ENCODE data around the gene ARPC2. TPM values are rescaled to one million over a fixed set of nuclear protein-coding genes. Genes with fewer than 3 reads are reported as not detected.

The ARPC2 gene
- total and polyA plus RNA-seq, 2 of the 13 experiments (the other 11 are each of a cell fraction or from before 2014, with no cell fraction given): 168 to 303 TPM

DNA sequence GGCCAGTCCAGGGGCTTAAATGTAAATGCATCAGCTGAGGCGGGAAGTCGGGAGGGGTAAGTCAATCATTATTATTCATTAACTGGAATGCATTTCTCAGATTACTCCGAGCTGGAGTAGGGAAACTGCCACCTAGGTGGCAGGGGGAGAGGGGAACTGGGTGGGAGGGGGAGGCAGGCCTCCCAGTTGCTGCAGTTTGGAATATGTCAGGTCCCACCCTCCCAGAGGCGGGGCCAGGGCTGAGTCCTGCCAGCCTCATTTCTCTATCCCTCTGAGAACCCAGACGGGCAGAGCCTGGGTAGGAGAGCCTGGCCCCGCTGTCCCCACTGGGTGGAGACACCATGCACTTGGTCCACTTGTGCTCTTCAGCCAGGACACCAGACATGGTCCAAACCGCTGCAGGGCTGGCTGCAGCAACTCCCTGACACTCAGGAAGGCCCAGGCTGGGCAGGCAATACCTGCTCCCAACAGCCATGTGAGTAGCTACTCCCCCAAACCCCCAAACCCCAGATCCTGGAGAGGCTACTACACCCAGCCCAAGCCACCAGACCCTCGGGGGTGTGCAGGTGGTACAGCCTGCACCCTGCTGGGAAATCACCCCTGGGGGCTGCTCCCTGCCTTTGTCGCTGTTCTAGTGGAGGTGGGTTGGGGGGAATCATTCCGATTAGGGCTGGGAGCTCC lies 43.9 kb downstream of the ARPC2 start, which contains the start of gene GPBAR1:
Gene GPBAR1 (plus strand): TSS at position 274 of the 681 bp plus-strand sequence. CDS start 1,710 bp downstream, outside the sequence.
- H3K4me3 ChIP-seq (replicated peaks in 1 of 3; ENCODE audit: insufficient read depth in 1 of 3, low read depth in 2 of 3, low read length in 3 of 3): no peak within 1 kb of the TSS
- H3K4me2 ChIP-seq (ENCODE audit: low read depth, low read length): no peak within 1 kb of the TSS
- WGBS (ENCODE audit: low lambda C conversion rate): 54% methylated on average over 6 of the region's 10 CpGs
- H4K20me1 ChIP-seq (ENCODE audit: insufficient read depth, low read length): no peaks in the 10 kb centered on the region
- CTCF ChIA-PET (ENCODE audit: low intra/inter-chr PET ratio, low total read pairs): no interaction called here
- H3K27me3 ChIP-seq (ENCODE audit: control insufficient read depth in 1 of 2, insufficient read depth in 2 of 2, low read length in 2 of 2): no peaks in the 10 kb centered on the region
- H3K4me1 ChIP-seq (ENCODE audit: insufficient read depth, low read length): peaks cover 52% of the 10 kb centered on the region
- H2AFZ ChIP-seq (ENCODE audit: low read length): no peak within 1 kb of the TSS
- H3K36me3 ChIP-seq (replicated peaks in 1 of 2; ENCODE audit: control insufficient read depth in 1 of 2, insufficient read depth in 2 of 2, low read length in 2 of 2): peaks cover 12 to 29% of the 10 kb centered on the region in 2 experiments
- H3K27ac ChIP-seq (ENCODE audit: extremely low read length, insufficient read depth, low read length): no peak within 1 kb of the TSS
- in situ Hi-C loops (cut with HindIII; ENCODE audit: extremely low pct_ligation_motif_present, low pct_unique_long_range_greater_than_20kb): no loop called here
- intact Hi-C loops (cut with micrococcal nuclease; ENCODE audit: unreplicated experiment): no loop called here
- POLR2A ChIA-PET: interaction anchor here (1.6 to 6.6 kb wide), 2 partner anchors 10 to 16 kb away, joined by 5 to 27 read pairs; partner anchors contain the start of genes AAMP and PNKD
- H3K9ac ChIP-seq (ENCODE audit: insufficient read depth, low read depth, low read length): no peak within 1 kb of the TSS
- ATAC-seq: peak; percentile 51
- no peak for FAIRE-seq
- BruUV-seq (replicated peaks): no TSS peak
- no peaks in the 10 kb centered on the region for H3K9me3 ChIP-seq (ENCODE audit: low read length)
- DNase-seq (ENCODE audit: low spot score): peak; percentile 41
- H3K79me2 ChIP-seq (ENCODE audit: insufficient read depth, low read length): no peaks in the 10 kb centered on the region
- TF ChIP-seq KMT2A (CRISPR knock-in tag; IDR thresholded peaks at IDR 0.05): 0 out of 2 replicates have a peak, but pooled peaks have one; percentile 30
- TF ChIP-seq TMF1 (CRISPR knock-in tag; IDR thresholded peaks at IDR 0.05; ENCODE audit: low read depth): no peak
- TF ChIP-seq IKZF4 (CRISPR knock-in tag; IDR thresholded peaks at IDR 0.05; ENCODE audit: borderline replicate concordance, low read depth, not compliant biosample characterization): peak; percentile 39
- TF ChIP-seq, protein P1, sequence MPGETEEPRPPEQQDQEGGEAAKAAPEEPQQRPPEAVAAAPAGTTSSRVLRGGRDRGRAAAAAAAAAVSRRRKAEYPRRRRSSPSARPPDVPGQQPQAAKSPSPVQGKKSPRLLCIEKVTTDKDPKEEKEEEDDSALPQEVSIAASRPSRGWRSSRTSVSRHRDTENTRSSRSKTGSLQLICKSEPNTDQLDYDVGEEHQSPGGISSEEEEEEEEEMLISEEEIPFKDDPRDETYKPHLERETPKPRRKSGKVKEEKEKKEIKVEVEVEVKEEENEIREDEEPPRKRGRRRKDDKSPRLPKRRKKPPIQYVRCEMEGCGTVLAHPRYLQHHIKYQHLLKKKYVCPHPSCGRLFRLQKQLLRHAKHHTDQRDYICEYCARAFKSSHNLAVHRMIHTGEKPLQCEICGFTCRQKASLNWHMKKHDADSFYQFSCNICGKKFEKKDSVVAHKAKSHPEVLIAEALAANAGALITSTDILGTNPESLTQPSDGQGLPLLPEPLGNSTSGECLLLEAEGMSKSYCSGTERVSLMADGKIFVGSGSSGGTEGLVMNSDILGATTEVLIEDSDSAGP (CRISPR knock-in tag; IDR thresholded peaks at IDR 0.05; ENCODE audit: borderline replicate concordance): 0 out of 2 replicates have a peak, but pooled peaks have one; percentile 29
- 0 out of 2 replicates have a peak, but pooled peaks have one; percentile 20 for TF ChIP-seq TARDBP (CRISPR knock-in tag; IDR thresholded peaks at IDR 0.05)
- peak; percentile 27; the same call in 1 of the 2 replicates for TF ChIP-seq RAD21 (CRISPR knock-in tag; IDR thresholded peaks at IDR 0.05)
- TF ChIP-seq ZNF724P (CRISPR knock-in tag; IDR thresholded peaks at IDR 0.05; ENCODE audit: borderline replicate concordance): no peak
- TF ChIP-seq ZNF564 (CRISPR knock-in tag; IDR thresholded peaks at IDR 0.05): no peak
- TF ChIP-seq TEAD3 (CRISPR knock-in tag; optimal IDR thresholded peaks at IDR 0.05; ENCODE audit: borderline replicate concordance): peak; percentile 28
- TF ChIP-seq, protein P2, sequence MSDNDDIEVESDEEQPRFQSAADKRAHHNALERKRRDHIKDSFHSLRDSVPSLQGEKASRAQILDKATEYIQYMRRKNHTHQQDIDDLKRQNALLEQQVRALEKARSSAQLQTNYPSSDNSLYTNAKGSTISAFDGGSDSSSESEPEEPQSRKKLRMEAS (IDR thresholded peaks at IDR 0.05): no peak
- TF ChIP-seq RBM22 (optimal IDR thresholded peaks at IDR 0.05; ENCODE audit: low read length): no peak
- TF ChIP-seq, protein P3, sequence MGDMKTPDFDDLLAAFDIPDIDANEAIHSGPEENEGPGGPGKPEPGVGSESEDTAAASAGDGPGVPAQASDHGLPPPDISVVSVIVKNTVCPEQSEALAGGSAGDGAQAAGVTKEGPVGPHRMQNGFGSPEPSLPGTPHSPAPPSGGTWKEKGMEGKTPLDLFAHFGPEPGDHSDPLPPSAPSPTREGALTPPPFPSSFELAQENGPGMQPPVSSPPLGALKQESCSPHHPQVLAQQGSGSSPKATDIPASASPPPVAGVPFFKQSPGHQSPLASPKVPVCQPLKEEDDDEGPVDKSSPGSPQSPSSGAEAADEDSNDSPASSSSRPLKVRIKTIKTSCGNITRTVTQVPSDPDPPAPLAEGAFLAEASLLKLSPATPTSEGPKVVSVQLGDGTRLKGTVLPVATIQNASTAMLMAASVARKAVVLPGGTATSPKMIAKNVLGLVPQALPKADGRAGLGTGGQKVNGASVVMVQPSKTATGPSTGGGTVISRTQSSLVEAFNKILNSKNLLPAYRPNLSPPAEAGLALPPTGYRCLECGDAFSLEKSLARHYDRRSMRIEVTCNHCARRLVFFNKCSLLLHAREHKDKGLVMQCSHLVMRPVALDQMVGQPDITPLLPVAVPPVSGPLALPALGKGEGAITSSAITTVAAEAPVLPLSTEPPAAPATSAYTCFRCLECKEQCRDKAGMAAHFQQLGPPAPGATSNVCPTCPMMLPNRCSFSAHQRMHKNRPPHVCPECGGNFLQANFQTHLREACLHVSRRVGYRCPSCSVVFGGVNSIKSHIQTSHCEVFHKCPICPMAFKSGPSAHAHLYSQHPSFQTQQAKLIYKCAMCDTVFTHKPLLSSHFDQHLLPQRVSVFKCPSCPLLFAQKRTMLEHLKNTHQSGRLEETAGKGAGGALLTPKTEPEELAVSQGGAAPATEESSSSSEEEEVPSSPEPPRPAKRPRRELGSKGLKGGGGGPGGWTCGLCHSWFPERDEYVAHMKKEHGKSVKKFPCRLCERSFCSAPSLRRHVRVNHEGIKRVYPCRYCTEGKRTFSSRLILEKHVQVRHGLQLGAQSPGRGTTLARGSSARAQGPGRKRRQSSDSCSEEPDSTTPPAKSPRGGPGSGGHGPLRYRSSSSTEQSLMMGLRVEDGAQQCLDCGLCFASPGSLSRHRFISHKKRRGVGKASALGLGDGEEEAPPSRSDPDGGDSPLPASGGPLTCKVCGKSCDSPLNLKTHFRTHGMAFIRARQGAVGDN (CRISPR knock-in tag; IDR thresholded peaks at IDR 0.05): peak; percentile 10; the same call in 1 of the 2 replicates
- TF ChIP-seq, protein P4, sequence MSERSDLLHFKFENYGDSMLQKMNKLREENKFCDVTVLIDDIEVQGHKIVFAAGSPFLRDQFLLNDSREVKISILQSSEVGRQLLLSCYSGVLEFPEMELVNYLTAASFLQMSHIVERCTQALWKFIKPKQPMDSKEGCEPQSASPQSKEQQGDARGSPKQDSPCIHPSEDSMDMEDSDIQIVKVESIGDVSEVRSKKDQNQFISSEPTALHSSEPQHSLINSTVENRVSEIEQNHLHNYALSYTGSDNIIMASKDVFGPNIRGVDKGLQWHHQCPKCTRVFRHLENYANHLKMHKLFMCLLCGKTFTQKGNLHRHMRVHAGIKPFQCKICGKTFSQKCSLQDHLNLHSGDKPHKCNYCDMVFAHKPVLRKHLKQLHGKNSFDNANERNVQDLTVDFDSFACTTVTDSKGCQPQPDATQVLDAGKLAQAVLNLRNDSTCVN (CRISPR knock-in tag; IDR thresholded peaks at IDR 0.05; ENCODE audit: borderline replicate concordance): no peak
- 0 out of 2 replicates have a peak, but pooled peaks have one; percentile 20 for TF ChIP-seq HNRNPL (IDR thresholded peaks at IDR 0.05; ENCODE audit: low read depth, low read length)
- TF ChIP-seq STAG1 (CRISPR knock-in tag; IDR thresholded peaks at IDR 0.05): peak; percentile 36
- TF ChIP-seq CHD2 (IDR thresholded peaks at IDR 0.05; ENCODE audit: low read depth, low read length): no peak
- TF ChIP-seq PHF21A (CRISPR knock-in tag; IDR thresholded peaks at IDR 0.05): no peak
- TF ChIP-seq PHB2 (IDR thresholded peaks at IDR 0.05; ENCODE audit: partially characterized antibody): no peak
